ENCODE measurements around the gene MICOS13. TPM values are rescaled to one million over a fixed set of nuclear protein-coding genes. Genes with fewer than 3 reads are reported as not detected.
"Not testable (repeated sequence)": the region's sequence is repeated elsewhere in the genome, so short reads cannot be mapped to it uniquely, and the experiment has no call there.

The MICOS13 gene
- total RNA-seq, 1 donor from 2014 or later: 75.4 TPM

DNA sequence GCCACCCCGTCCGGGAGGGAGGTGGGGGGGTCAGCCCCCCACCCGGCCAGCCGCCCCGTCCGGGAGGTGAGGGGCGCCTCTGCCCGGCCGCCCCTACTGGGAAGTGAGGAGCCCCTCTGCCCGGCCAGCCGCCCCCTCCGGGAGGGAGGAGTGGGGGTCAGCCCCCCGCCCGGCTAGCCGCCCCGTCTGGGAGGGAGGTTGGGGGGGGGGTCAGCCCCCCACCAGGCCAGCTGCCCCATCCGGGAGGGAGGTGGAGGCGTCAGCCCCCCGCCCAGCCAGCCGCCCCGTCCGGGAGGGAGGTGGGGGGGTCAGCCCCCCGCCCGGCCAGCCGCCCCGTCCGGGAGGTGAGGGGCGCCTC is 21.7 kb upstream of the MICOS13 start:
- DNase-seq (ENCODE audit: low spot score): not testable (repeated sequence)

- no peak for DNase-seq (ENCODE audit: low spot score)
Measured at GRCh38 chr19:5700455-5701092, 20.3 kb upstream of the MICOS13 start.

DNA sequence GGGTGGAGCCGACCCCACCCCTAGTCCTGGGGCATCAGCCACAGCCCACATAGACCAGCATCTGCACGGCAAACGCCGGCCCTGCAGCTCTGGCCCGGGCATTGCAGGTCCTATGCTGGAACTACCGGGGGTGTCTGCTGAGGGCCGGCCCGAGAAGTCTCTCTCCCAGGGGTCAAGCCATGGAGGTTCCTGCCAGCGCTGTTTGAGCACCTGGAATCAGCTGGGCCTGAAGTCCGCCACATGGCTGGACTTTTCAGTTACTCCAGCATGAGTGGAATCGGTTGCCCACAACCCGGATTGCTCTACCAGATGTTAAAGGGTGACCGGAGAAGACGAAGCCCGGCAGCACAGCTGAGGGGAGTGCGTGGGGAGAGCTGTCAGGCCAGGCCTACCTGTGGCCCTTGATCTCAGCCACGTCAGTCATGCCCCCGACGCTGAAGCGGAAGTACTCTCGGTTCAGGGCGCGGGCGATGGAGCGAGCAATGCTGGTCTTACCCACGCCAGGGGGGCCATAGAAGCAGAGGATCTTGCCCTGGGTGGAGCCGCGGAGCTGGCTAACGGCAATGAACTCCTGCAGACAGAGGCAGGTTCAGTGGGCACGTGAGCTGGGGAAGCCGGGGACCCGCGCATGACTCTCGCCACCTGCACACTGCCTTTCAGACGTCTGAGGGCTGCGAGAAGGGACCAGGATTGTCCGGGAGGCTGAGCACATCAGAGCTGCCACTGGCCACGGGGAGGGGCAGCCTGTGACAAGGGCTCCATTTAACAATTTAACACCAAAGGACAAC is 18.5 kb upstream of the MICOS13 start:
- no peak for DNase-seq (ENCODE audit: low spot score)

GRCh38 chr19:5697890-5698634 is 17.7 kb upstream of the MICOS13 start:
- DNase-seq (ENCODE audit: low spot score): no peak

- DNase-seq (ENCODE audit: low spot score): no peak
Measured at GRCh38 chr19:5697022-5697889, 16.9 kb upstream of the MICOS13 start.

- DNase-seq (ENCODE audit: low spot score): peak; percentile 88
Measured at GRCh38 chr19:5696196-5697021, 16.1 kb upstream of the MICOS13 start.

DNA sequence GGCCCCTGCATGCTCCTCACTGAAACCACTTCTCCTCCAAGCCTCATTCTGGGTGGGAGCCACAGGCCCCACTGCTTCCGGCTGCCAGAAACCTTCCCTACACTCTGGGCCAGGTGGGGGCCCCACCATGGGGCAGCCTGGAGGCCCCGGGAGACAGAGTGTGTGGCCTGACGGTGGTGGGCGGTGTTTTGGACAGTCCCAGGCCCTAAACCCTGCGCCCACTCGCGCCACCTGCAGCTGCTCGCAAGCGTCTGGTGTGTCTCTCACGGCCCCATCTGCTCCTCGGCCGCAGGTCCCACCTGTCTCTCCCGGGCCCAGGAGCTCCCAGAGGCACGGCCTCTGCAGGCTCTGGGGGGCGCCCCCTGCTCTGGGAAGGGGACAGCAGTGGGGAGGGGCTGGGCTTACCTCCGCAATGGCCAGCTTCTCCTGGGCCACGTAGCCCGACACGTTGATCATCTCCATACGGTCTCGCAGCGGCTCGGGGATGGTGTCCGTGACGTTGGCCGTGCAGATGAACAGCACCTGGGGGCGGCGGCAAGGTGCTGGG is 15.4 kb upstream of the MICOS13 start:
- peak; percentile 86 for DNase-seq (ENCODE audit: low spot score)

- DNase-seq (ENCODE audit: low spot score): peak; percentile 87
Measured at GRCh38 chr19:5694956-5695648, 14.8 kb upstream of the MICOS13 start.

GRCh38 chr19:5694167-5694955 is 14.0 kb upstream of the MICOS13 start:
- no peak for DNase-seq (ENCODE audit: low spot score)

DNA sequence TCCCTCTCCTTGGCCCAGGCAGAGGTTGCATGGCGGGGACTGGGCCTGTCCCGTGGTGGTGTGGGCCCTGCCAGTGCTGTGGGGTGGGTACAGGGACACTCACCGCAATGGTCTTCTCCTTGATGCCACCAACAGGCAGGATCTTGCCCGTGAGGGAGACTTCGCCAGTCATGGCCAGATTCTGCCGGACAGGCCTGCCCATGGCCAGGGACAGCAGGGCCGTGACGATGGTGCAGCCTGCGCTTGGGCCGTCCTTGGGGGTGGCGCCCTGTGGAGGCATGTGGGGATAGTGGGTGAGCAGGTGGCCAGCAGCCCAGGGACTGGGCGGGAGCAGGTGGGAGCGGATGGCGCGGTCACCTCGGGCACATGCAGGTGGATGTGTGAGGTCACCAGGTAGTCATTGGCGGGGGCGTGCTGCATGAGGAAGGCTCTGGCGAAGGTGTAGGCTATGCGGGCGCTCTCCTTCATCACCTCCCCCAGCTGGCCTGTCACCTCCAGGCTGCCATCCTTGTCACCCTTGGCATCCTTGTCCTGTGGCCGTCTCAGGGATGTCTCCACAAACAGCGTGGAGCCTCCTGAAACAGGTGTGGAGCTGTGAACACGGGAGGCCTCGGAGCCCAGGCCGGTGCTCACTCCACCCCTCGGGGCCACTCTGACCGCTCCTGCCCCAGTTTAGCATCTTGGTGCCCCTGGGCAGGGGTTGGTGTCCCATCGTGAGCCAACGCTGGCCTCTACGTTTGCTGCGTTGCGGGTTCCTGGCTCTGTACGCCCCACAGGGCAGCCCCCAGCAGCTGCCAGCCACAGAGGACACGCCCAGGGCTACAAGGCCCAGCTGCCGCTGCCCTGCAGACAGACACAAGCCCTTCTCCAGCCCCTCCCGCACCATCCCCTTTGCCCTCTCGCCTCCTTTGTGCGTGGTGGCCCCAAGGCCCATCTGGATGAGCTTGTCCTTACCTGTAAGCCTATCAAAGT is 13.2 kb upstream of the MICOS13 start:
- DNase-seq (ENCODE audit: low spot score): no peak

GRCh38 chr19:5692723-5693194 is 12.4 kb upstream of the MICOS13 start:
- DNase-seq (ENCODE audit: low spot score): no peak

GRCh38 chr19:5691822-5692722 is 11.8 kb upstream of the MICOS13 start:
- peak; percentile 87 for DNase-seq (ENCODE audit: low spot score)

GRCh38 chr19:5690955-5691821 is 10.9 kb upstream of the MICOS13 start:
- peak; percentile 89 for DNase-seq (ENCODE audit: low spot score)

DNA sequence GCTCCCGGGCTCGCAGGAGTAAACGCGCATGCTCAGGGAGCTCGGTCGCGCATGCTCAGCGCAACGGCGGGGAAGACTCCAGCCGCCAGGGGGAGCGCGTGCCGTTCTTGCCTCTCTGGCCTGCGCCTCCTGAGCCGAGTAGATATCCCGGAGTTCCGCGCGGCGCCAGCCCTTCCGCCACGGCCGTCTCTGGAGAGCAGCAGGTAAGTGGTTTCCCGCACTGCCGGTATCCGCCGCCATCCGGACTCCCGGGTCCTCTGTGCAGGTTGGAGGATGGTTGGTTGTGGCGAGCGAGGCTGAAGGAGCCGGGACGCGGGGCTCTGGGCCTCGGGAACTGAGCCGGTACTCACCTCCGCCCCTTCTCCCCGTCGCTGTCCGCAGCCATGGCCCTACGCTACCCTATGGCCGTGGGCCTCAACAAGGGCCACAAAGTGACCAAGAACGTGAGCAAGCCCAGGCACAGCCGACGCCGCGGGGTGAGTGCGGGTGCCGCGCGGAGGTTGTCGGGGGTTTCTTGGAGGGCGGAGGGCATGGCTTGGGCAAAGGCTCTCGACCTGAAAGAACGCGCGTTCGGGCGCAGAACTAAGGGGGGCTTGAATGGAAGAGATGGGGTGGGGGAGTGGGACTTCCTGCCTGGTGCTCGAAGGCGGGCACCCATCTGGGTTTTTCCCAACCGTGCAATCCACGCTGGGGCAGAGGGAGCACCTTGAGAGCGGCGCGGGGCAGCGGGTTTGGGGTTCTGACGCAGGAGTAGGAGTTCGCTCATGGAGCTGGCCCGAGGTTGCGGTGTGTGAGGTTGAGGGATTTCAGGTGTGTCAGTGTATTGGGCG is 10.0 kb upstream of the MICOS13 start, which contains the start of gene RPL36:
RPL36 (plus strand) TSS at position 171 of the 830 bp plus-strand sequence; CDS start at position 384, 213 bp downstream.
- DNase-seq (ENCODE audit: low spot score): peak; percentile 100
